HepG2 (cell line): ENCODE results near the gene ASB7. TPM values are rescaled to one million over a fixed set of nuclear protein-coding genes. Genes with fewer than 3 reads are reported as not detected.

Source experiments
- ATF4 ChIP-seq, 2 experiments: fragments of 450-650 bp in 1 of 2; sonication (generic) in 1 of 2; formaldehyde crosslinking; IDR thresholded peaks; 2 replicates each; pipeline versions ENCODE4 v1.5.0 to v1.8.0; 2020 to 2022; ENCODE audit warnings: mild to moderate bottlenecking in 1 of 2, missing genetic modification reagents in 1 of 2
- CBFB ChIP-seq: sonication (generic); formaldehyde crosslinking; IDR thresholded peaks from 2 replicates; pipeline ENCODE4 v1.4.0; 2020; ENCODE audit warnings: missing genetic modification reagents
- CC2D1A ChIP-seq: sonication (generic); formaldehyde crosslinking; IDR thresholded peaks from 2 replicates; pipeline ENCODE4 v1.8.1; 2023; ENCODE audit warnings: mild to moderate bottlenecking, missing genetic modification reagents
- CHD4 ChIP-seq: fragments of 200-600 bp; sonication (generic); IDR thresholded peaks from 2 replicates; pipeline ENCODE4 v1.7.0; 2017; ENCODE audit warnings: mild to moderate bottlenecking, low read length, borderline replicate concordance
- MAFK ChIP-seq, 2 experiments: IDR thresholded peaks in 1 of 2; conservative IDR thresholded peaks in 1 of 2; 2 replicates each; pipeline ENCODE4 v1.6.1; 2011; ENCODE audit warnings: improper control_type of control experiment in 2 of 2, low read length in 2 of 2
- TERF1 ChIP-seq: sonication (generic); formaldehyde crosslinking; IDR thresholded peaks from 2 replicates; pipeline ENCODE4 v1.8.0; 2022; ENCODE audit warnings: mild to moderate bottlenecking, missing genetic modification reagents, moderate library complexity
- ZBTB10 ChIP-seq: sonication (generic); formaldehyde crosslinking; IDR thresholded peaks from 2 replicates; pipeline ENCODE4 v1.4.0; 2020; ENCODE audit warnings: missing genetic modification reagents, borderline replicate concordance
- ZNF446 ChIP-seq: sonication (generic); formaldehyde crosslinking; IDR thresholded peaks from 2 replicates; pipeline ENCODE4 v1.5.0; 2020; ENCODE audit warnings: mild to moderate bottlenecking, missing genetic modification reagents
- polyA plus RNA-seq, 8 experiments: library from polyadenylated mRNA; depleted of rRNA in 3 of 8; stranded (reverse) in 7 of 8; unstranded in 1 of 8; fragments of >200 nt; fragmentation: Illumina TruSeq in 4 of 8; extraction: Trizol in 4 of 8; gene quantifications; 2 replicates each; pipeline versions ENCODE4 v1.2.1 to v1.2.3, GENCODE V29; 2011 to 2016; ENCODE audit warnings: low read depth in 4 of 8, missing spikeins in 1 of 8, mixed read lengths in 1 of 8; ENCODE audit not compliant: insufficient read depth in 1 of 8
- total RNA-seq, 5 experiments: library from RNA; depleted of rRNA; stranded (reverse); fragments of >200 nt; fragmentation: Illumina TruSeq; extraction: Trizol; gene quantifications; 2 replicates each; pipeline ENCODE4 v1.2.3, GENCODE V29; 2016; ENCODE audit warnings: low read depth in 1 of 5

ASB7 gene
- total and polyA plus RNA-seq, 2 of the 13 experiments (the other 11 are each of a cell fraction or from before 2014, with no cell fraction given) = 7.7 to 12.1 TPM

- TF ChIP-seq ZBTB10 (CRISPR knock-in tag) = no peak
- TF ChIP-seq CC2D1A (CRISPR knock-in tag) = no peak
- TF ChIP-seq ATF4 (CRISPR knock-in tag; IDR thresholded peaks at IDR 0.05) = no peak
- no peak for TF ChIP-seq TERF1
- no peak for TF ChIP-seq ZNF446 (CRISPR knock-in tag)
- no peak for TF ChIP-seq CBFB (CRISPR knock-in tag)
- TF ChIP-seq MAFK (conservative IDR thresholded peaks at IDR 0.05 in 1 of 2, IDR thresholded peaks at IDR 0.05 in 1 of 2; ENCODE audit: low read length in 2 of 2) = no peak
- no peak for TF ChIP-seq CHD4
Observed at GRCh38 chr15:100693451-100693850, 91.1 kb downstream of the ASB7 start (continued).
